ENCODE data around the gene CSTF2T.
A peak's percentile ranks its signal among the peaks of the same experiment; 100 is the strongest.

The CSTF2T gene, protein sequence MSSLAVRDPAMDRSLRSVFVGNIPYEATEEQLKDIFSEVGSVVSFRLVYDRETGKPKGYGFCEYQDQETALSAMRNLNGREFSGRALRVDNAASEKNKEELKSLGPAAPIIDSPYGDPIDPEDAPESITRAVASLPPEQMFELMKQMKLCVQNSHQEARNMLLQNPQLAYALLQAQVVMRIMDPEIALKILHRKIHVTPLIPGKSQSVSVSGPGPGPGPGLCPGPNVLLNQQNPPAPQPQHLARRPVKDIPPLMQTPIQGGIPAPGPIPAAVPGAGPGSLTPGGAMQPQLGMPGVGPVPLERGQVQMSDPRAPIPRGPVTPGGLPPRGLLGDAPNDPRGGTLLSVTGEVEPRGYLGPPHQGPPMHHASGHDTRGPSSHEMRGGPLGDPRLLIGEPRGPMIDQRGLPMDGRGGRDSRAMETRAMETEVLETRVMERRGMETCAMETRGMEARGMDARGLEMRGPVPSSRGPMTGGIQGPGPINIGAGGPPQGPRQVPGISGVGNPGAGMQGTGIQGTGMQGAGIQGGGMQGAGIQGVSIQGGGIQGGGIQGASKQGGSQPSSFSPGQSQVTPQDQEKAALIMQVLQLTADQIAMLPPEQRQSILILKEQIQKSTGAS

GRCh38 chr10:51699475-51700227, at the start of gene CSTF2T:
Gene CSTF2T (minus strand): TSS chr10:51699595. CDS start chr10:51699549, 46 bp downstream.
- peak; percentile 90 for DNase-seq

DNA sequence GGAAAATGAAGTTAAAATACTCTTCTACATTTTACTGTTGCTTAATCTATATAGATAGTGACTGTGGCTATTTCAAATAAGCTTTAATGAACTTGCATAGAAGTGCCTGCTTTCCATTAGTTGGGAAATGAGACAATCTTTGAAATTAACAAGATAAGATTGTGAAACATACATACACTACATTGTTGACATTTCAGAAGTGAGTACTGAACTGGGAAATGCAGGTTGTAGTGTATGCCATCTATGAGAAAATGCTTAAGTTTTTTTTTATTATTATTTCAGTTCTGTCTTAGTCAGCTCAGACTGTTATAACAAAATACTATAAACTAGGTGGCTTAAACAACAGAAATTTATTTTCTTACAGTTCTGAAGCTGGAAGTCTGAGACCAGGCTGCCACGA, 49.6 kb upstream of the CSTF2T start:
- DNase-seq: no peak

GRCh38 chr10:51747216-51747615, 47.8 kb upstream of the CSTF2T start:
- DNase-seq: no peak

DNA sequence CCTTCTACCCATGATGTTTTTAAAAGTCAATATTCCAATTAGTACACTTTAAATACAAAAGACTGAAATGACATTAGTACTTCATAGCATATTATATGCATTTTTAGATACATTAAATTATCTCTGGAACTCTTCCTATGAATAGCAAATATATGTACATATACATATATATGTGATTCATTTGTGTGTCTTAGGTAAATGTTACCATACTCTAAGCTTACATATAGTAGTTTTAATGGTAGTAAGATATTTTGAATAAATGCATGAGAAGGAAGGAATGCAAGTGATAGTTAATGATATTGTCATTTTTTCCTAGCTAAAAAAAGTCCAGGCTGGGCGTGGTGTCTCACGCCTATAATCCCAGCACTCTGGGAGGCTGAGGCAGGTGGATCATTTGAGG, 46.0 kb upstream of the CSTF2T start:
- no peak for DNase-seq

- DNase-seq: no peak
Observed at GRCh38 chr10:51744235-51745000, 45.0 kb upstream of the CSTF2T start.

- no peak for DNase-seq
Observed at GRCh38 chr10:51743146-51743545, 43.8 kb upstream of the CSTF2T start.

- DNase-seq: no peak
Observed at GRCh38 chr10:51733057-51733456, 33.7 kb upstream of the CSTF2T start.

DNA sequence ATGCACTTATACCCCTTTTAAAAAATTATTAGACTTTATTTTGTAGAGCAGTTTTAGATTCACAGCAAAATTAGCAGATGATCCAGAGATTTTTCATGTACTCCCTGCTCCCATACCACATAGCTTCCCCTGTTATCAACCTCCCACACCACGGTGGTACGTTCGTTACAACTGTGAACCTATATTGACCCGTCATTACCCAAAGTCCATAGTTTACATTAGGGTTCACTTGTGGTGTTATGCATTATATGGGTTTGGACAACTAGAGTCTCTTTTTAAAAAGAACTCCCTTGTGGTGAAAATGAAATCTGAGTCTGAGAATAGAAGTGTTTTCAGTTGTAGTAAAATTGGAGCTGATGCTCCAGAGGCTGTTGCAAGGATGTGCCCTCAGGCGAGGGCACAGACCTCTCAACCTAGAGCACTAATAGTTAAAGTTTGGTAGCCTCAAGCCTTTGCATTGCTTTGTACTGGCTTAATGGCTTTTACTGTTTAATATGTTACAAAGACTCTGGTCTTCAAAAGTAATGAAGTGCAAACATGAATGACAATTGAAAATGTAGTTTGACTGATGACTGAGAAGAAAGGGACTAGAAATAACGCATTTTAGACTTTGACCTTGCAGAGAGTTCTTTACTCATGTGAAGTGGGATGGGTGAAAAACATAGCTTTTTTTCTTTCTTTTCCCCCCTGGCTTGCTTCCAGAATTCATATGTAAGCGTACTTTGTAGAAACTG, 30.6 kb upstream of the CSTF2T start:
- no peak for DNase-seq

DNA sequence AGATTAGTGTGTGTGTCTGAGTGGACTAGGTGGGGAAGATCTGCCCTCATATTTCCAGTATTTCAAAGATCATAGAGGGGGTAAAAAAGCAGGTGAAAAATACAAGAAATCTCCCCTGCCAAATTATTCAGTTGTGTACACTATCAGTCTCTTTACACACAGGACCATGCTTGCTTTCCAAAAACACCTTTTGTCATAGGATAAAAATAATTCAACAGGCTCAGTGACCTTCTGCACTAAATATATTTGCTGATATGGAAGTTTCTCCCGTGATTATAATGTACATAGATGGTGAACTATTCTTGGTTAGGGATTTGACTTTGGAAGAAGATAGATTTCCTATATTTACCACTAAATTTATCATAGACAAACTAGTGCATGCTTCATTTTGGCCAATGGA, 24.6 kb upstream of the CSTF2T start:
- DNase-seq: no peak

- no peak for DNase-seq
Observed at GRCh38 chr10:51718804-51719291, 19.5 kb upstream of the CSTF2T start.

DNA sequence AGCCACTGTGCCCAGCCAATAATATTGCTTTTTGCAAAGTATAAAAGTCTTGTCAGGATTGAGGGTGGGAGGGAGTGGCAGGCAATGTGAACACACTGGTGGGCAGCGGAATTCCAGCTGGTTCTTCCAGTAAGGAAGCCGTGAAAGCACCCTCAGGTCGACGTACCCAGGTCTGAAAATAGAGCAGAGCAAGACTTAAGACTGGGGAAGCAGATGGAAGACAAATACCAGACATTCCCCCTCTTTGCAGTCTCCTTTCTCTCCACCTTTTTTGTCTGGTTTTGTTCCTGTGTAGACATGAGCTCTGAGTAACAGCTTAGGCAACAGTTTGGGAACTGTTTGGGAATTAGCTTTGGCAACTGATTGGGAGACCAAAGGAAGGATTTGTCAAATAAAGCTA, 17.6 kb upstream of the CSTF2T start:
- no peak for DNase-seq

GRCh38 chr10:51711519-51711891, 12.1 kb upstream of the CSTF2T start:
- no peak for DNase-seq

DNA sequence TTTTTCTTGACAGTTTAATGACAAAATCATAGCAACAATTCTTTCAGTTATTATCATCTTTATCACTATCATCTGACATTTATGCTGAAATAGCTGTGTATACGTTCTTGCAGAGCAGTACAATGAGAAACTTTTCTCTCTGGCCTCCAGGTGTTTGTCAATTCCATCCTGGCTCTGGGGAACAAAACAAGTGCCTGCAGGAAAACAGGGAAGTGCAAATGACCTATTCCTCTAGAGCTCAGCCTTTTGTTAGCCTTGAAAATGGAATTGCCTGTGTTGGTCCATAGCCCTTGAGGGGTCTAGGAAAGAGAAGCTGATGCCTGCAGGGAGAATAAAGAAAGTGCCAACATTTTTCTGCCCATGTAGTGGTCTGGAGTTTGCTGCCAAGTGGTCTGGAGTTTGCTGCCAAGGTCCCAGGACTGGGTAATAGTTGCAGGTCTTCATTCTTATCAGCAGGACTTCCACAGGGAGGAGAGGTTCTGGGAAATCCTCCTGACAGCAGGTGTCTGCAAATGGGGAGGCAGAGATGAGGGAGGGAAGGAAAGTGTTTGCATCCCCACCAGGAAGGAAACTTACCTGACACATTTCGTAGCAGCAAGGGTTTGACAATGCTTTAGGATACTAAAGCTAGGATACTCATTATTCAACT, 10.1 kb upstream of the CSTF2T start:
- no peak for DNase-seq

DNA sequence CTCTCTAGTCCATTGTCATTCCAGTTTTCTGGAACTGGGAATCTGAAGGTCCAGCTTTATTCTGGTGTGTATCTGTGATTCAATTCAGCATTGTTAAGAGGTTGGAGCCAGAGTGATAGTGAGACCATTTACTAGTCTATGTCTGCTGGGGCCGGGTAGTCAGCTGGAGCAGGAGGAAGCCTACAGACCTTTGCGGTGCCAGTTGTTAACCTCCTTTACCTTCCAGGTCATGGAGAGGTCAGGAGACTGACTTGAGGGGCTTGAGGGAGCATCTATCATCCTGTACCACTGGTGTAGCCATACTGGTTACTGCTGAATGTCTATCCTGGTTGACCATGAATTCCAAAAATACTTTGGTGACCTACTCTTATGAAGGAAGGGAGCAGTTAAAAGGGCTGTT, 9.2 kb upstream of the CSTF2T start:
- no peak for DNase-seq

DNA sequence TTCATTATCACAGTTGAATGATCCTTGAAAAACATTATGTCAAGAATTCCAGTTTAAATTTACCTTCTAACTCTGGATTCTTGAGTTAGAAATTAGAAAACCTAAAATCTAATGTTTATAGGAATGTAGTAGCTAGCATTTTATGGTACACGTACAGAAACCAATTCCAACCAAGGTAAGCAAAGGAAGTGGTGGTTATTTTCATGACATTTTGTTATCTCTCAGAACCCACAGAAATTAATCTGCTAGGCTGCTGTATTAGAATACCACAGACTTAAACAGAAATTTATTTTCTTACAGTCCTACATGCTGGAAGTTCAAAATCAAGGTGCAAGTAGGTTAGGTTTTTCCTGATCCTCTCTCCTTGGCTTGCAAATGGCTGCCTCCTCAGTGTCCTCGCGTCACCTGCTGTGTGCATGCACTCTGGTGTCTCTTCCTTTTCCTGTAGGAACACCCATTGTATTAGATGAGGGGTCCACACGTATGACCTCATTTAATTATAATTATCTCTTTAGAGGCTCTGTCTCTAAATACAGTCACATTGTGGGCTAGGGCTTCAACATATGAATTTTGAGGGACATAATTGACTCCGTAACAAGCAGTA, 8.5 kb upstream of the CSTF2T start:
- peak; percentile 10 for DNase-seq

- no peak for DNase-seq
Observed at GRCh38 chr10:51707392-51707791, 8.0 kb upstream of the CSTF2T start.

DNA sequence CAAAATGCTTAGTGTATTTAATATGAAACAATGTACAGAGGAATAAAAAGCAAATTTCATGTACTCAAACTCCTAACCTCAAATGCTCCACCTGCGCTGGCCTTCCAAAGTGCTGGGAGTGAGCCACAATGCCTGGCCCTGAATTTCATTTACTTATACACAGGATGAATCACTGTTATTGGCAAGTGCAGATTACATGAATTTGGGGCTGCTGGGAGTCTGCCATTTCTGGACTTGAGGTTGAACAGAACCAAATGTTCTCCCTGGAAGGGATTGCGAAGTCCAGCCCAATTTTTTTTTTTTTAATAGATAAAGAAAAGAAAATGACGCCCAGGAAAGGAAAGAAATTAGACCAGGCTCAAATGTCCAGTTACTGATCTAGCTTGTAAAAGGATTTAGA, 6.8 kb upstream of the CSTF2T start:
- DNase-seq: no peak

GRCh38 chr10:51705774-51706173, 6.4 kb upstream of the CSTF2T start:
- DNase-seq: no peak

GRCh38 chr10:51700228-51700817, 928 bp upstream of the CSTF2T start:
- DNase-seq: peak; percentile 8

- no peak for DNase-seq
Observed at GRCh38 chr10:51699145-51699474, 285 bp downstream of the CSTF2T start.

GRCh38 chr10:51698473-51699063, 827 bp downstream of the CSTF2T start:
- DNase-seq: peak; percentile 5
